Astrocyte of the hippocampus (primary cell): Measurements from ENCODE around the gene ABCC12.

ENCODE experiments used
- DNase-seq: peaks from one replicate; pipeline ENCODE4 v3.0.0; 2011; ENCODE audit warnings: low read depth, low spot score

The ABCC12 gene

GRCh38 chr16:48165961-48166578 is 10.3 kb upstream of the ABCC12 start:
- no peak for DNase-seq

GRCh38 chr16:48164907-48165715 is 9.3 kb upstream of the ABCC12 start:
- DNase-seq: peak; percentile 86

GRCh38 chr16:48162839-48163410 is 7.1 kb upstream of the ABCC12 start:
- no peak for DNase-seq

GRCh38 chr16:48161906-48162305 is 6.1 kb upstream of the ABCC12 start:
- no peak for DNase-seq

GRCh38 chr16:48160575-48160974 is 4.8 kb upstream of the ABCC12 start:
- peak; percentile 12 for DNase-seq

- DNase-seq: peak; percentile 86
Measured at GRCh38 chr16:48158296-48158695, 2.5 kb upstream of the ABCC12 start.

GRCh38 chr16:48157794-48158193 is 2.0 kb upstream of the ABCC12 start:
- no peak for DNase-seq

- no peak for DNase-seq
Measured at GRCh38 chr16:48157302-48157701, 1.5 kb upstream of the ABCC12 start.

GRCh38 chr16:48156790-48157209 is 1.0 kb upstream of the ABCC12 start:
- DNase-seq: peak; percentile 91

- no peak for DNase-seq
Measured at GRCh38 chr16:48153774-48154173, 2.0 kb downstream of the ABCC12 start.

- no peak for DNase-seq
Measured at GRCh38 chr16:48152226-48152625, 3.6 kb downstream of the ABCC12 start.

GRCh38 chr16:48150707-48151106 is 5.1 kb downstream of the ABCC12 start:
- DNase-seq: no peak

- DNase-seq: peak; percentile 26
Measured at GRCh38 chr16:48146710-48147109, 9.1 kb downstream of the ABCC12 start.

GRCh38 chr16:48146131-48146530 is 9.7 kb downstream of the ABCC12 start:
- no peak for DNase-seq

- peak; percentile 10 for DNase-seq
Measured at GRCh38 chr16:48143812-48144368, 11.9 kb downstream of the ABCC12 start.

GRCh38 chr16:48140821-48141220 is 15.0 kb downstream of the ABCC12 start:
- no peak for DNase-seq

- DNase-seq: no peak
Measured at GRCh38 chr16:48139517-48139916, 16.3 kb downstream of the ABCC12 start.

- no peak for DNase-seq
Measured at GRCh38 chr16:48138543-48138942, 17.2 kb downstream of the ABCC12 start.

- DNase-seq: no peak
Measured at GRCh38 chr16:48137822-48138221, 18.0 kb downstream of the ABCC12 start.

GRCh38 chr16:48136547-48137360 is 19.0 kb downstream of the ABCC12 start:
- DNase-seq: no peak

- DNase-seq: no peak
Measured at GRCh38 chr16:48133455-48134211, 22.2 kb downstream of the ABCC12 start.
